Neural progenitor cell (in vitro differentiated cells): ENCODE measurements around the gene DLG2. TPM values are rescaled to one million over a fixed set of nuclear protein-coding genes. Genes with fewer than 3 reads are reported as not detected.

Experiments used
- DNase-seq: peaks from one replicate; pipeline ENCODE4 v3.0.0-alpha.2; 2016; ENCODE audit warnings: low spot score
- H2AFZ ChIP-seq: fragments of 200-600 bp; sonication (generic); replicated peaks from 2 replicates; pipeline ENCODE4 v1.6.1; 2016; ENCODE audit warnings: antibody characterized with exemption
- H3F3A ChIP-seq: fragments of 200-600 bp; sonication (generic); 2 replicates; pipeline ENCODE4 v1.6.1; 2016; ENCODE audit warnings: antibody characterized with exemption, low read depth
- H3K27ac ChIP-seq: fragments of 200-600 bp; sonication (generic); 2 replicates; pipeline ENCODE4 v1.5.1; 2016; ENCODE audit warnings: mild to moderate bottlenecking
- H3K27me3 ChIP-seq: fragments of 200-600 bp; sonication (generic); 2 replicates; pipeline ENCODE4 v1.6.1; 2016; ENCODE audit warnings: mild to moderate bottlenecking, moderate library complexity
- H3K36me3 ChIP-seq: fragments of 200-600 bp; sonication (generic); 2 replicates; pipeline ENCODE4 v1.5.1; 2016
- H3K4me1 ChIP-seq: fragments of 200-600 bp; sonication (generic); 2 replicates; pipeline ENCODE4 v1.6.1; 2016; ENCODE audit warnings: mixed run types
- H3K4me2 ChIP-seq: fragments of 200-600 bp; sonication (generic); 2 replicates; pipeline ENCODE4 v1.6.1; 2016
- H3K4me3 ChIP-seq: fragments of 200-600 bp; sonication (generic); 2 replicates; pipeline ENCODE4 v1.5.1; 2016
- H3K79me2 ChIP-seq: fragments of 200-600 bp; sonication (generic); 2 replicates; pipeline ENCODE4 v1.6.1; 2016; ENCODE audit warnings: low read depth
- H3K9ac ChIP-seq: fragments of 200-600 bp; sonication (generic); 2 replicates; pipeline ENCODE4 v1.6.1; 2016
- H3K9me3 ChIP-seq: fragments of 200-600 bp; sonication (generic); 2 replicates; pipeline ENCODE4 v1.5.1; 2016; ENCODE audit warnings: low read depth
- H4K20me1 ChIP-seq: fragments of 200-600 bp; sonication (generic); 2 replicates; pipeline ENCODE4 v1.6.1; 2016; ENCODE audit warnings: low read depth
- H3K27ac Mint-ChIP-seq: 3 replicates; pipeline ENCODE4 v1.8.0; 2021; ENCODE audit warnings: mixed read lengths
- H3K27me3 Mint-ChIP-seq: 2 replicates; pipeline ENCODE4 v1.8.0; 2022; ENCODE audit warnings: low read depth, mild to moderate bottlenecking, inconsistent platforms, moderate library complexity, mixed read lengths; ENCODE audit not compliant: insufficient read depth
- H3K36me3 Mint-ChIP-seq: 3 replicates; pipeline ENCODE4 v1.8.0; 2021; ENCODE audit warnings: mixed read lengths
- H3K4me1 Mint-ChIP-seq: 3 replicates; pipeline ENCODE4 v1.8.0; 2021; ENCODE audit warnings: mixed read lengths
- H3K4me3 Mint-ChIP-seq: 3 replicates; pipeline ENCODE4 v1.8.0; 2021; ENCODE audit warnings: mild to moderate bottlenecking, moderate library complexity, mixed read lengths
- H3K9me3 Mint-ChIP-seq: 3 replicates; pipeline ENCODE4 v1.8.0; 2020; ENCODE audit warnings: mixed read lengths
- CTCF ChIP-seq: fragments of 200-600 bp; sonication (generic); IDR thresholded peaks from 2 replicates; pipeline ENCODE4 v1.5.1; 2017; ENCODE audit warnings: antibody characterized with exemption, mild to moderate bottlenecking
- EZH2 ChIP-seq: fragments of 200-600 bp; sonication (generic); IDR thresholded peaks from 2 replicates; pipeline ENCODE4 v1.6.1; 2017; ENCODE audit warnings: antibody characterized with exemption, mild to moderate bottlenecking, moderate library complexity
- EZH2phosphoT487 ChIP-seq: fragments of 200-600 bp; sonication (generic); IDR thresholded peaks from 2 replicates; pipeline ENCODE4 v1.6.1; 2017; ENCODE audit warnings: antibody characterized with exemption
- total RNA-seq: library from RNA; depleted of rRNA; stranded (reverse); fragments of >200 nt; gene quantifications from 2 replicates; pipeline ENCODE4 v1.2.3, GENCODE V29; 2015; ENCODE audit warnings: low replicate concordance

DLG2 gene
- total RNA-seq, 1 donor from 2014 or later = 7.5 TPM

GRCh38 chr11:85394283-85394682, 232.9 kb downstream of the DLG2 start:
- Histone ChIP-seq H3K27me3 (no peaks in the 10 kb centered on the region), H3K4me2 (no peak overlapping the region), H3K36me3 (no peaks in the 10 kb centered on the region), H3K4me1 (peaks cover 5% of the 10 kb centered on the region), H3K9me3 (no peaks in the 10 kb centered on the region), H3F3A (no peaks in the 10 kb centered on the region), H2AFZ (no peak overlapping the region), H3K79me2 (no peaks in the 10 kb centered on the region), H3K4me3 (no peak overlapping the region), H3K9ac (no peak overlapping the region), H4K20me1 (no peaks in the 10 kb centered on the region), H3K27ac (no peak overlapping the region)
- Mint-ChIP-seq H3K27ac (no peak overlapping the region), H3K27me3 (no peaks in the 10 kb centered on the region), H3K4me3 (no peak overlapping the region), H3K9me3 (peaks cover 5% of the 10 kb centered on the region), H3K36me3 (no peaks in the 10 kb centered on the region), H3K4me1 (no peaks in the 10 kb centered on the region)
- DNase-seq = no peak
- TF ChIP-seq CTCF (no peak), EZH2phosphoT487 (no peak), EZH2 (no peak)

DNA sequence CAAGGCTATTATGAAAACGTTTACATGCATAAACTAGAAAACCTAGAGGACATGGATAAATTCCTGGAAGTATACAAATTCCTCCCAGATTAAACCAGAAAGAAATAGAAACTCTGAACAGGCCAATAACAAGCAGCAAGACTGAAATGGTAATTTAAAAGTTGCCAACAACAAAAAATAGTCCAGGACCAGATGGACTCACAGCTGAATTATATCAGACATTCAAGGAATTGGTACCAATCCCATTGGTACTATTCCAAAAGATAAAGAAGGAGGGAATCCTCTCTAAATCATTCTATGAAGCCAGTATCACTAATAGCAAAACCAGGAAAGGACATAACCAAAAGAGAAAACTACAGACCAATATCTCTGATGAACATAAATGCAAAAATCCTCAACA, 236.0 kb downstream of the DLG2 start:
- no peaks in the 10 kb centered on the region for H3K27me3 ChIP-seq
- H3K36me3 ChIP-seq = no peaks in the 10 kb centered on the region
- H3K27ac ChIP-seq = no peak overlapping the region
- H2AFZ ChIP-seq = no peak overlapping the region
- H3K9me3 Mint-ChIP-seq = no peaks in the 10 kb centered on the region
- no peaks in the 10 kb centered on the region for H3K27me3 Mint-ChIP-seq
- H4K20me1 ChIP-seq = no peaks in the 10 kb centered on the region
- no peaks in the 10 kb centered on the region for H3K4me1 Mint-ChIP-seq
- H3K9ac ChIP-seq = no peak overlapping the region
- no peak overlapping the region for H3K4me2 ChIP-seq
- no peak overlapping the region for H3K4me3 Mint-ChIP-seq
- H3K4me3 ChIP-seq = no peak overlapping the region
- H3K4me1 ChIP-seq = peaks cover 9% of the 10 kb centered on the region
- no peaks in the 10 kb centered on the region for H3K9me3 ChIP-seq
- H3K79me2 ChIP-seq = no peaks in the 10 kb centered on the region
- TF ChIP-seq CTCF (no peak), EZH2 (no peak), EZH2phosphoT487 (no peak)
- no peaks in the 10 kb centered on the region for H3F3A ChIP-seq
- no peak overlapping the region for H3K27ac Mint-ChIP-seq
- DNase-seq = no peak
- no peaks in the 10 kb centered on the region for H3K36me3 Mint-ChIP-seq

GRCh38 chr11:85385547-85385946, 241.6 kb downstream of the DLG2 start:
- H3K79me2 ChIP-seq = no peaks in the 10 kb centered on the region
- H3K9me3 ChIP-seq = no peaks in the 10 kb centered on the region
- no peaks in the 10 kb centered on the region for H3K36me3 ChIP-seq
- H3K4me3 Mint-ChIP-seq = no peak overlapping the region
- H3K4me3 ChIP-seq = peak overlapping the region; percentile 16
- H4K20me1 ChIP-seq = no peaks in the 10 kb centered on the region
- no peak overlapping the region for H3K9ac ChIP-seq
- H2AFZ ChIP-seq = no peak overlapping the region
- H3K27ac Mint-ChIP-seq = no peak overlapping the region
- H3K27ac ChIP-seq = peak overlapping the region; percentile 85
- peak overlapping the region; percentile 52 for H3K4me2 ChIP-seq
- H3K36me3 Mint-ChIP-seq = no peaks in the 10 kb centered on the region
- peaks cover 6% of the 10 kb centered on the region for H3F3A ChIP-seq
- H3K4me1 ChIP-seq = peaks cover 20% of the 10 kb centered on the region
- H3K27me3 ChIP-seq = no peaks in the 10 kb centered on the region
- no peaks in the 10 kb centered on the region for H3K9me3 Mint-ChIP-seq
- no peak for TF ChIP-seq CTCF
- no peak for TF ChIP-seq EZH2phosphoT487
- no peak for TF ChIP-seq EZH2
- no peak for DNase-seq
- peaks cover 8% of the 10 kb centered on the region for H3K4me1 Mint-ChIP-seq
- peaks cover 2% of the 10 kb centered on the region for H3K27me3 Mint-ChIP-seq
